Thyroid gland (tissue), 4 donors: ENCODE results near the gene ACER1. TPM values are rescaled to one million over a fixed set of nuclear protein-coding genes. Genes with fewer than 3 reads are reported as not detected.
"Not testable (repeated sequence)": the region's sequence is repeated elsewhere in the genome, so short reads cannot be mapped to it uniquely, and the experiment has no call there.

Experiments used
- DNase-seq, 2 donors: peaks; one replicate each; pipeline ENCODE4 v3.0.0-alpha.2; 2019
- H3K27ac ChIP-seq, 3 donors: fragments of 200-600 bp; sonication (generic); 1 replicate in 2 of 3; 2 replicates in 1 of 3; pipeline ENCODE4 v1.5.1; 2016 to 2019; ENCODE audit warnings: mild to moderate bottlenecking in 1 of 3, moderate library complexity in 1 of 3
- H3K27me3 ChIP-seq: fragments of 200-600 bp; sonication (generic); one replicate; pipeline ENCODE4 v1.5.1; 2019
- H3K36me3 ChIP-seq, 2 donors: fragments of 200-600 bp; sonication (generic); one replicate each; pipeline ENCODE4 v1.5.1; 2016 to 2019
- H3K4me1 ChIP-seq, 2 donors: fragments of 200-600 bp; sonication (generic); one replicate each; pipeline ENCODE4 v1.5.1; 2017 to 2019
- H3K4me3 ChIP-seq, 3 donors: fragments of 200-600 bp; sonication (generic); replicated peaks in 1 of 3; 1 replicate in 2 of 3; 2 replicates in 1 of 3; pipeline ENCODE4 v1.5.1; 2016; ENCODE audit warnings: mild to moderate bottlenecking in 1 of 3
- H3K9me3 ChIP-seq: fragments of 200-600 bp; sonication (generic); one replicate; pipeline ENCODE4 v1.5.1; 2017
- CTCF ChIP-seq, 6 experiments: fragments of 200-600 bp in 3 of 6; fragments of 450-650 bp in 3 of 6; sonication (generic) in 3 of 6; IDR thresholded peaks; one replicate each; pipeline ENCODE4 v1.5.1; 2016 to 2019; ENCODE audit warnings: antibody characterized with exemption in 6 of 6, mild to moderate bottlenecking in 2 of 6, inconsistent platforms in 1 of 6, moderate library complexity in 1 of 6
- POLR2A ChIP-seq, 2 donors: fragments of 450-650 bp; IDR thresholded peaks; one replicate each; pipeline ENCODE4 v1.6.1; 2017; ENCODE audit warnings: antibody characterized with exemption in 2 of 2, mild to moderate bottlenecking in 2 of 2, moderate library complexity in 1 of 2
- WGBS, 2 donors: methylation state at CpG; one replicate each; pipeline ENCODE4 v1.1.5; 2017; 5-methylcytosine and 5-hydroxymethylcytosine counted together
- intact Hi-C: fragments of 100-400 bp; cut with DNase I; formaldehyde crosslinking; loops from one replicate; pipeline ENCODE4 v1.15.1; 2023
- total RNA-seq, 4 donors: library from RNA; depleted of rRNA; stranded (reverse); fragments of >200 nt; gene quantifications; one replicate each; pipeline ENCODE4 v1.2.3, GENCODE V29; 2016

The ACER1 gene
- total RNA-seq, 4 donors from 2014 or later: 0.67 TPM; not detected in 3

GRCh38 chr19:6324757-6325156 lies 8.7 kb downstream of the ACER1 start:
- TF ChIP-seq CTCF (IDR thresholded peaks at IDR 0.05) (no peak), POLR2A (IDR thresholded peaks at IDR 0.05) (no peak)
- DNase-seq: no peak
- no peak overlapping the region for H3K4me3 ChIP-seq
- H3K4me1 ChIP-seq: no peaks in the 10 kb centered on the region
- H3K27me3 ChIP-seq: no peaks in the 10 kb centered on the region
- no peaks in the 10 kb centered on the region for H3K9me3 ChIP-seq
- H3K27ac ChIP-seq: no peak overlapping the region
- intact Hi-C loops: no loop called here
- 62 to 67% methylated on average over 4 of the region's 4 CpGs for WGBS, 2 donors
- no peaks in the 10 kb centered on the region for H3K36me3 ChIP-seq

DNA sequence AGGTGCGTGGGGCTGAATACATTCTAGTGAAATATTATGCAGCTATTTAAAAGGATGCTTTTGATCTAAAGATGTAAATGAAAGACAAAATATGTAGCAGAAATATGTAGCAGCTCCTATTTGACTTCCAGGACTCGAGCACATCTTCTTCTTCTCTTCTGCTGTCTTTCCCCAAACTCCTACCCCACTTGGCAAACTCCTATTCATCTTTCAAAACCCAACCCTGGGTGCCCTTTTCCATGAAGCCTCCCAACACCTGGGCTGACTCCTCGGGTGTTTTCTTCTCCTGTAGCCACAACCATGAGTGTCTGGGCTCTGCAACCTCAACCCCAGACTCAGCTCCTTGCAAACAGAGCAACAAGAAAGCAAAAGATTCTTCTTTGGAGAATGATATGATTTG lies 11.1 kb downstream of the ACER1 start:
- Histone ChIP-seq H3K27me3 (no peaks in the 10 kb centered on the region), H3K27ac (no peak overlapping the region), H3K36me3 (no peaks in the 10 kb centered on the region), H3K4me3 (no peak overlapping the region), H3K9me3 (no peaks in the 10 kb centered on the region), H3K4me1 (no peaks in the 10 kb centered on the region)
- intact Hi-C loops: no loop called here
- 53 to 55% methylated on average over 3 of the region's 3 CpGs for WGBS, 2 donors
- DNase-seq: no peak
- TF ChIP-seq CTCF (IDR thresholded peaks at IDR 0.05) (no peak), POLR2A (IDR thresholded peaks at IDR 0.05) (no peak)

DNA sequence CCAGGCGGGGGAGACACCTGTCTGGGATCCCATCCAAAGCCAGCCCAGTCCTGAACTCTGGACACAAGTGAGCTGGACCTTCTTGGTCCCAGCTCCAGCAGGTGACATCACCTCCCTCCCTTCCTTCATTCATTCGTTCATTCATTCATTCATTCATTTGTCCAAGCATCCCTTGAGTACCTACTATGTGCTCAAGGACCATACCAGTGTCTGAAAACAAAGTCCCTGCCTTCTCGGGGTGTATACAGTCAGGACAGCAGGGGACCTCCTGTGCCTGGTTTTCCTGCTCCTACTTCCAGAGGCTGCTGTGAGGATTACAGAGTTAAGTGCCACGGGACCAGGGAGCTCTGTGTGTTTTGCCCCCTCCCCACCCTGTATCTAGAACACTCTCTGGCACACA lies 14.0 kb downstream of the ACER1 start:
- Histone ChIP-seq H3K27me3 (no peaks in the 10 kb centered on the region), H3K4me1 (no peaks in the 10 kb centered on the region), H3K27ac (no peak overlapping the region), H3K36me3 (no peaks in the 10 kb centered on the region), H3K9me3 (no peaks in the 10 kb centered on the region), H3K4me3 (no peak overlapping the region)
- TF ChIP-seq POLR2A (IDR thresholded peaks at IDR 0.05): no peak
- no peak for TF ChIP-seq CTCF (IDR thresholded peaks at IDR 0.05)
- no peak for DNase-seq
- intact Hi-C loops: no loop called here
- 33 to 34% methylated on average over 4 of the region's 4 CpGs for WGBS, 2 donors

- Histone ChIP-seq H3K4me1 (no peaks in the 10 kb centered on the region), H3K9me3 (no peaks in the 10 kb centered on the region), H3K36me3 (no peaks in the 10 kb centered on the region), H3K27ac (no peak overlapping the region), H3K4me3 (no peak overlapping the region), H3K27me3 (no peaks in the 10 kb centered on the region)
- intact Hi-C loops: no loop called here
- 75 to 77% methylated on average over 5 of the region's 5 CpGs for WGBS, 2 donors
- no peak for DNase-seq
- TF ChIP-seq CTCF (IDR thresholded peaks at IDR 0.05) (no peak), POLR2A (IDR thresholded peaks at IDR 0.05) (no peak)
These were observed 14.6 kb downstream of the ACER1 start for GRCh38 chr19:6318772-6319171.

DNA sequence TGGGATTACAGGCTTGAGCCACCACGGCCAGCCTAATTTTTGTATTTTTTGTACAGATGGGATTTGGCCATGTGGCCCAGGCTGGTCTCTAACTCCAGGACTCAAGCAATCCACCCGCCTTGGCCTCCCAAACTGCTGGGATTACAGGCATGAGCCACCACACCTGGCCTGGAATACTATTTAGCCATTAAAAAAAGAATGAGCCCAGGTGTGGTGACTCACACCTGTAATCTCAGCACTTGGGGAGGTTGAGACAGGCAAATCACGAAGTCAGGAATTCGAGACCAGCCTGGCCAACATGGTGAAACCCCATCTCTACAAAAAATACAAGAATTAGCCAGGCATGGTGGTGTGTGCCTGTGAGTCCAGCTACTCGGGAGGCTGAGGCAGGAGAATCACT lies 17.8 kb downstream of the ACER1 start:
- H3K36me3 ChIP-seq, H3K4me3 ChIP-seq, intact Hi-C loops, H3K27ac ChIP-seq, H3K27me3 ChIP-seq, DNase-seq, H3K4me1 ChIP-seq, H3K9me3 ChIP-seq: not testable (repeated sequence)
- 85 to 91% methylated on average over 5 of the region's 5 CpGs for WGBS, 2 donors

DNA sequence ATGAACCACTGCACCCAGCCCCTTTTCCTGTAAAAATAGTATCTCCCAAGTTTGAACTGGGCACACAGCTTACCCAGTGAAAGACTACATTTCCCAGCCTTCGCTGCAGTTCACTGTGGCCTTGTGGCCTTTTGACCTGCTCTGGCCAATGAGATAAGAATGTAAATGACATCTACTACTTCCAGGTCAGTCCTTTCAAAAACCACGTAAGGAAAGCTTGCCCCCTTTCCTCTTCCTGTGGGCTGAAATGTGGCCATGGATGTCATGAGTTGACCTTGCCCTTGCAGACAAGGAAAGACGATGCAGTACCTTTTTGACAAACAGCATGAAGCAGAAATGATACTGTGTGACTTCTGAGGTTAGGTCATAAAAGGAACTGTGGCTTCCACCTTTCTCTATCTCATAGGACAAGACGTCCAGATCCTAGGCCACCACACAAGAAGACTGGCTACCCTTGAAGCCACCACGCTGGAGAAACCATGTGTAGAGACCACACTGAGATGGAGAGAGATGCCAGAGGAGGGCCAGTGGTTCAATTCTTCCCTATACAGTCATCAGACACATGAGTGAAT lies 19.9 kb downstream of the ACER1 start:
- TF ChIP-seq POLR2A (IDR thresholded peaks at IDR 0.05) (no peak), CTCF (IDR thresholded peaks at IDR 0.05) (no peak)
- no peaks in the 10 kb centered on the region for H3K36me3 ChIP-seq

More for the DNA sequence above, 19.9 kb downstream of the ACER1 start:
- intact Hi-C loops: no loop called here
- Histone ChIP-seq H3K4me3 (no peak overlapping the region), H3K9me3 (no peaks in the 10 kb centered on the region), H3K27ac (no peak overlapping the region), H3K4me1 (no peaks in the 10 kb centered on the region), H3K27me3 (no peaks in the 10 kb centered on the region)
- DNase-seq: no peak
- 79 to 91% methylated on average over 5 of the region's 5 CpGs for WGBS, 2 donors
